ENCODE results near the gene ZBTB46.

DNA sequence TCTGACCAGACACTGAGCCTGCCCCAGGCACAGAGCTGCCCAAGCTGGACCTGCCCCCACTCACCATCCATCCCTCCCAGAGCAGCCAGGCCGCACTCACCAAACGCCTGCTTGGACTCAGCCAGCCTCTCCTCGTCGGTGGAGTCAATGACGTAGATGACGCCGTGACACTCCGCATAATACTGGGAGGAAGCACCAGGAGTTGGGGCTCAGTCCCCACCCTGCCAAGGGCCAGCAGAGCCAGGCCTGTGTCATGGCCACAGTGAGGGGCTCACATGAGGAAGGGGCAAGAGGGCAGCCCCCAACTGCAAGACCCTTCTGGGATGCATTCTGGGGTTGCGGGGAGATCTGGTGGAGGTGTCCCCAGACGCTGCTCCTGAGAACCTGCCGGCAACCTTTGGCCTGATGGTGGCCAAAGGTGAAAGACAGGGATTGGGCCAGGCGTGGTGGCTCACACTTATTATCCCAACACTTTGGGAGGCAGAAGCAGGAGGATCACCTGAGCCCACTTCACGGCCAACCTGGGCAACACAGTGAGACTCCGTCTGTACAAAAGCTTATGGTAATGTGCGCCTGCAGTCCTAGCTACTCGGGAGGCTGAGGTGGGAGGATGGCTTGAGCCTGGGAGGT lies 128.9 kb downstream of the ZBTB46 start:
- TF ChIP-seq, protein P1, sequence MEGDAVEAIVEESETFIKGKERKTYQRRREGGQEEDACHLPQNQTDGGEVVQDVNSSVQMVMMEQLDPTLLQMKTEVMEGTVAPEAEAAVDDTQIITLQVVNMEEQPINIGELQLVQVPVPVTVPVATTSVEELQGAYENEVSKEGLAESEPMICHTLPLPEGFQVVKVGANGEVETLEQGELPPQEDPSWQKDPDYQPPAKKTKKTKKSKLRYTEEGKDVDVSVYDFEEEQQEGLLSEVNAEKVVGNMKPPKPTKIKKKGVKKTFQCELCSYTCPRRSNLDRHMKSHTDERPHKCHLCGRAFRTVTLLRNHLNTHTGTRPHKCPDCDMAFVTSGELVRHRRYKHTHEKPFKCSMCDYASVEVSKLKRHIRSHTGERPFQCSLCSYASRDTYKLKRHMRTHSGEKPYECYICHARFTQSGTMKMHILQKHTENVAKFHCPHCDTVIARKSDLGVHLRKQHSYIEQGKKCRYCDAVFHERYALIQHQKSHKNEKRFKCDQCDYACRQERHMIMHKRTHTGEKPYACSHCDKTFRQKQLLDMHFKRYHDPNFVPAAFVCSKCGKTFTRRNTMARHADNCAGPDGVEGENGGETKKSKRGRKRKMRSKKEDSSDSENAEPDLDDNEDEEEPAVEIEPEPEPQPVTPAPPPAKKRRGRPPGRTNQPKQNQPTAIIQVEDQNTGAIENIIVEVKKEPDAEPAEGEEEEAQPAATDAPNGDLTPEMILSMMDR (IDR thresholded peaks at IDR 0.05): no peak
- TF ChIP-seq, protein P2, sequence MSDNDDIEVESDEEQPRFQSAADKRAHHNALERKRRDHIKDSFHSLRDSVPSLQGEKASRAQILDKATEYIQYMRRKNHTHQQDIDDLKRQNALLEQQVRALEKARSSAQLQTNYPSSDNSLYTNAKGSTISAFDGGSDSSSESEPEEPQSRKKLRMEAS (CRISPR knock-in tag; IDR thresholded peaks at IDR 0.05): no peak
- TF ChIP-seq, protein P3, sequence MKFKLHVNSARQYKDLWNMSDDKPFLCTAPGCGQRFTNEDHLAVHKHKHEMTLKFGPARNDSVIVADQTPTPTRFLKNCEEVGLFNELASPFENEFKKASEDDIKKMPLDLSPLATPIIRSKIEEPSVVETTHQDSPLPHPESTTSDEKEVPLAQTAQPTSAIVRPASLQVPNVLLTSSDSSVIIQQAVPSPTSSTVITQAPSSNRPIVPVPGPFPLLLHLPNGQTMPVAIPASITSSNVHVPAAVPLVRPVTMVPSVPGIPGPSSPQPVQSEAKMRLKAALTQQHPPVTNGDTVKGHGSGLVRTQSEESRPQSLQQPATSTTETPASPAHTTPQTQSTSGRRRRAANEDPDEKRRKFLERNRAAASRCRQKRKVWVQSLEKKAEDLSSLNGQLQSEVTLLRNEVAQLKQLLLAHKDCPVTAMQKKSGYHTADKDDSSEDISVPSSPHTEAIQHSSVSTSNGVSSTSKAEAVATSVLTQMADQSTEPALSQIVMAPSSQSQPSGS (CRISPR knock-in tag; IDR thresholded peaks at IDR 0.05; ENCODE audit: borderline replicate concordance, low read depth): no peak
- TF ChIP-seq SMAD3 (CRISPR knock-in tag; IDR thresholded peaks at IDR 0.05; ENCODE audit: borderline replicate concordance): no peak
- no peak for TF ChIP-seq TEAD4 (CRISPR knock-in tag; IDR thresholded peaks at IDR 0.05)
- no peak for TF ChIP-seq TCF7 (CRISPR knock-in tag; IDR thresholded peaks at IDR 0.05; ENCODE audit: low read depth)
- TF ChIP-seq ESRRA (CRISPR knock-in tag; IDR thresholded peaks at IDR 0.05; ENCODE audit: borderline replicate concordance): no peak
- TF ChIP-seq SP1 (CRISPR knock-in tag; conservative IDR thresholded peaks at IDR 0.05): no peak
- no peak for TF ChIP-seq CREM (CRISPR knock-in tag; IDR thresholded peaks at IDR 0.05)
- TF ChIP-seq ZNF138 (CRISPR knock-in tag; conservative IDR thresholded peaks at IDR 0.05): no peak
- TF ChIP-seq ZBTB21 (CRISPR knock-in tag; IDR thresholded peaks at IDR 0.05; ENCODE audit: borderline replicate concordance): no peak
- TF ChIP-seq, protein P4, sequence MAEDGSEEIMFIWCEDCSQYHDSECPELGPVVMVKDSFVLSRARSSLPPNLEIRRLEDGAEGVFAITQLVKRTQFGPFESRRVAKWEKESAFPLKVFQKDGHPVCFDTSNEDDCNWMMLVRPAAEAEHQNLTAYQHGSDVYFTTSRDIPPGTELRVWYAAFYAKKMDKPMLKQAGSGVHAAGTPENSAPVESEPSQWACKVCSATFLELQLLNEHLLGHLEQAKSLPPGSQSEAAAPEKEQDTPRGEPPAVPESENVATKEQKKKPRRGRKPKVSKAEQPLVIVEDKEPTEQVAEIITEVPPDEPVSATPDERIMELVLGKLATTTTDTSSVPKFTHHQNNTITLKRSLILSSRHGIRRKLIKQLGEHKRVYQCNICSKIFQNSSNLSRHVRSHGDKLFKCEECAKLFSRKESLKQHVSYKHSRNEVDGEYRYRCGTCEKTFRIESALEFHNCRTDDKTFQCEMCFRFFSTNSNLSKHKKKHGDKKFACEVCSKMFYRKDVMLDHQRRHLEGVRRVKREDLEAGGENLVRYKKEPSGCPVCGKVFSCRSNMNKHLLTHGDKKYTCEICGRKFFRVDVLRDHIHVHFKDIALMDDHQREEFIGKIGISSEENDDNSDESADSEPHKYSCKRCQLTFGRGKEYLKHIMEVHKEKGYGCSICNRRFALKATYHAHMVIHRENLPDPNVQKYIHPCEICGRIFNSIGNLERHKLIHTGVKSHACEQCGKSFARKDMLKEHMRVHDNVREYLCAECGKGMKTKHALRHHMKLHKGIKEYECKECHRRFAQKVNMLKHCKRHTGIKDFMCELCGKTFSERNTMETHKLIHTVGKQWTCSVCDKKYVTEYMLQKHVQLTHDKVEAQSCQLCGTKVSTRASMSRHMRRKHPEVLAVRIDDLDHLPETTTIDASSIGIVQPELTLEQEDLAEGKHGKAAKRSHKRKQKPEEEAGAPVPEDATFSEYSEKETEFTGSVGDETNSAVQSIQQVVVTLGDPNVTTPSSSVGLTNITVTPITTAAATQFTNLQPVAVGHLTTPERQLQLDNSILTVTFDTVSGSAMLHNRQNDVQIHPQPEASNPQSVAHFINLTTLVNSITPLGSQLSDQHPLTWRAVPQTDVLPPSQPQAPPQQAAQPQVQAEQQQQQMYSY (CRISPR knock-in tag; IDR thresholded peaks at IDR 0.05): no peak
- TF ChIP-seq, protein P5, sequence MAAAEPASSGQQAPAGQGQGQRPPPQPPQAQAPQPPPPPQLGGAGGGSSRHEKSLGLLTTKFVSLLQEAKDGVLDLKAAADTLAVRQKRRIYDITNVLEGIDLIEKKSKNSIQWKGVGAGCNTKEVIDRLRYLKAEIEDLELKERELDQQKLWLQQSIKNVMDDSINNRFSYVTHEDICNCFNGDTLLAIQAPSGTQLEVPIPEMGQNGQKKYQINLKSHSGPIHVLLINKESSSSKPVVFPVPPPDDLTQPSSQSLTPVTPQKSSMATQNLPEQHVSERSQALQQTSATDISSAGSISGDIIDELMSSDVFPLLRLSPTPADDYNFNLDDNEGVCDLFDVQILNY (CRISPR knock-in tag; IDR thresholded peaks at IDR 0.05): no peak
- no peak for TF ChIP-seq NR3C1 (CRISPR knock-in tag; conservative IDR thresholded peaks at IDR 0.05; ENCODE audit: low read depth)
